ENCODE data around the gene AP4M1.
"Not testable (repeated sequence)": the region's sequence is repeated elsewhere in the genome, so short reads cannot be mapped to it uniquely, and the experiment has no call there.

AP4M1 gene

GRCh38 chr7:100109521-100110163, 8.2 kb downstream of the AP4M1 start:
- no peak for FAIRE-seq

DNA sequence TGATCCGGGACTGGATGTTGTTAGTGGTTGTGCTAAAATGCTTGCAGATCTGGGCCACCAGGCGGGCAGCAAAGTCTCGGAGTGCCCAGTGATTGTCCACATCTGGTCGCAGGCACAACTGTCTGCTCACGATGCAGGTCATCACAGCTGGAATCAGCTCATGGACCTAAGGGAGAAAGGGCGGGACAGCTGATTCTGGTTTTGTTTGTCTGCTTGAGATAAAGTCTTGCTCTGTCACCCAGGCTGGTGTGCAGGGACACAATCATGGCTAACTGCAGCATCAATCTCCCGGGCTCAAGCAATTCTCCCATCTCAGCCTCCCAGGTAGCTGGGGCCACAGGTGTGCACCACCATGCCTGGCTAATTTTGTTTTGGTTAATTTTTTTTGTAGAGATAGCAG, 9.7 kb downstream of the AP4M1 start:
- FAIRE-seq, result no peak

GRCh38 chr7:100111914-100112313, 10.5 kb downstream of the AP4M1 start:
- no peak for FAIRE-seq

- FAIRE-seq, result no peak
Observed at GRCh38 chr7:100115026-100115425, 13.6 kb downstream of the AP4M1 start.

DNA sequence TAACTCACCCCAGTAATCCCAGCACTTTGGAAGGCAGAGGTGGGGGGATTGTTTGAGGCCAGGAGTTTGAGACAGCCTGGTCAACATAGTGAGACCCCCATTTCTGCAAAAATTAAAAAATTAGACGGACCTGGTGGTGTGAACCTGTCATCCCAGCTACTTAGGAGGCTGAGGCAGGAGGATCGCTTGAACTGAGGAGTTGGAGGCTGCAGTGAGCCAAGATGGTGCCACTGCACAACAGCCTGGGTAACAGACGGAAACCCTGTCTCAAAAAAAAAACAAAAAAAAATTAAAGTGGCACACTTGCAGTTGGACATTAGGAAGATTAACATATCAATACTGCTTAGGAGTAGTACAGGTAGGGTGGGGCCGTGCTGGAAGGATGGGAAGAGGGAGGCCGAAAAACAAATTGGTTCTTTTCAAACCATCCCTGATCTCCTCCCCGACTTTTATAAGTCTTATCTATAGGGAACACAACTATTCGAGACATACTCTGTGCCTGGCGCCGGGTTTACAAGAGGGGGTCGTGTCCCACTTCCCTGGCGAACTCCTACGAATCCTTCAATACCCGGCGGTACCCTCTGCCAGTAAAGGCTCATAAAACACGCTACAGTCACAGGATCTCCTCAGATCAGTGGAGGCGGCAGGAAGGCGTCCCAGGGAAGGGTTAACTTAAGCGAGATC, 17.1 kb downstream of the AP4M1 start:
- no peak for FAIRE-seq

DNA sequence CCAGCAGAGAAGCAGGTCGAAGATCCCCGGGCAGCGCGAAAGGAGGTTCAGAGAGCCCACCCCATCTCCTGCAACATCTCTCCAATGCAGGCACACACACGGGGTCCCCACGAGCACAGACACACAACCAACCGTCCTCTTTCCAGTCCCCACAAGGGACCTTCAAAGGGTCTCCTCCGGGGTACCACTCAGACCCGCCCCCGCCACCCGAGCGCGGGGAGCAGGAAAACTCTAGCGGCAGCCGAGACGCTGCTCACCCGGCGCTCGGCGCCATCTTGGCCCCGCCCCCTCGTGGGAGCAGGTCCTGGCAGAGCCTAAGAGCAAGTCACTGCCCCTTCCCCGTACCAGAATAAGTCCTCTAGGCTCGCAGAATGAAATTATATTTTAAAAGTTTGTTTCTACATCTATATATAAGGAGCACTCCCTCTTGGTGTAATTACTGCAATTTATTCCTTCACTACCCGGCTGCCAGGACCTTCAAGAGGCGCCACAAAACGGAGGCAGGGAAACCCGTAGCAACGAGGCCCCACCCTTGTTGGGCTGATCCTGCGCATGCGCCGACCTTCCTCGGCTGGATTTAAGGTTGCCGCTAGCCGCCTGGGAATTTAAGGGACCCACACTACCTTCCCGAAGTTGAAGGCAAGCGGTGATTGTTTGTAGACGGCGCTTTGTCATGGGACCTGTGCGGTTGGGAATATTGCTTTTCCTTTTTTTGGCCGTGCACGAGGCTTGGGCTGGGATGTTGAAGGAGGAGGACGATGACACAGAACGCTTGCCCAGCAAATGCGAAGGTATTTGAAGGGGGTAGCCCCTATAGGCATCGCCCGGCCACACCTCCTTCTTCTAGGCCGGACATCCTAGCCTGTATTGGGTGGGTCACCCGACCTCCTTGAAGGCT, 17.9 kb downstream of the AP4M1 start, which contains the start of the genes CNPY4 and TAF6:
Gene CNPY4, plus strand, starts transcription at position 563 of the 898 bp plus-strand sequence. Its CDS starts 111 bp downstream, at position 674.
Gene TAF6, minus strand, starts transcription at position 287 of the 898 bp plus-strand sequence. CDS start 5,149 bp downstream, outside the sequence.
- no peak for FAIRE-seq

DNA sequence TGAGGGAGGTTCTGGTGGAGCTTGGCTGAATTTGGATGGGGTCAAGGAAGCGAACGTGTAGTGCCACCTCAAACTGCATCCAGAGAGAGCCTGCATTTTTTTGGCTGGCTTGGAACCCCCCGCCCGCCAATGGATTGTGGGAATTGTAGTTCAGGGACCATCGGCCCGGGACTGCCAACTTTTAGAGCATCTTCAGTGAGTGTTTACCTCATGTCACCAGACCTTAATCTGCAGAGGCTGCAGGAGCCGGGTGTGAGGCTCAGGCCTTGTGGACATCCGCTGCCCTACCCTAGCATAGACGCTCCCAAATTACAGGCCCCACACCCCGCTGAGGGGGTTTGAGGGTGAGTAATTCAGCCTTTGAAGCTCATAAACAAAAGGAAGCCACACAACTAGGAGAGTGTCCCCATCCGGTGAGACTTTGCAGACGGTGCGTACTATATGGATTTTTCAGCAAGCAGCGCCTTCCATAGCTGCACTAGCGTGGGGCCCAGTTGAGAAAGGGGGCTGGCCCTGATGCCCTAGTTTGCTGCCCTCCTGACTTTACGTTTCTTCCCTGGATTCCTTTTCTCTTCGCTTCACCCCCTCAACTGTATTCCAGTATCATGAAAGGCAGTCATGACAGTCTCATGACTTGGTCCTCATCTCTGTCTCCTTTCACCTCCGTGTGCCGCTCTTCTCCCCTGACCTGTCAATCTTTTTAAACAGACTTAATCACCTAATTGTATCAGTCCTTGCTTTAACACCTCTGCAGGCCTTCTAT, 18.7 kb downstream of the AP4M1 start:
- FAIRE-seq, result no peak

DNA sequence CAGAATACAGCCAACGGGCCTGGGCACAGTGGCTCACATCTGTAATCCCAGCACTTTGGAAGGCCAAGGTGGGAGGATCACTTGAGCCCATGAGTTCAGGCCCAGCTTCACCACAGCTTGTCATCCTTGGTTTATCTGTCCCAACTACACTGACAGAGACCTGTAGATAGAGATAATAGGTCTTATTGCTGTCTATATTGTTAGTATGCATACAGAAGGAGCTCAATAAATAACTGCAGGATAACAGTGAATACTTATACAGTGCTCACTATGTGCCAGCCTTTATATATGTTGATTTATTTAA, 19.2 kb downstream of the AP4M1 start:
- FAIRE-seq, result no peak

GRCh38 chr7:100122067-100122466, 20.6 kb downstream of the AP4M1 start:
- FAIRE-seq, result no peak

DNA sequence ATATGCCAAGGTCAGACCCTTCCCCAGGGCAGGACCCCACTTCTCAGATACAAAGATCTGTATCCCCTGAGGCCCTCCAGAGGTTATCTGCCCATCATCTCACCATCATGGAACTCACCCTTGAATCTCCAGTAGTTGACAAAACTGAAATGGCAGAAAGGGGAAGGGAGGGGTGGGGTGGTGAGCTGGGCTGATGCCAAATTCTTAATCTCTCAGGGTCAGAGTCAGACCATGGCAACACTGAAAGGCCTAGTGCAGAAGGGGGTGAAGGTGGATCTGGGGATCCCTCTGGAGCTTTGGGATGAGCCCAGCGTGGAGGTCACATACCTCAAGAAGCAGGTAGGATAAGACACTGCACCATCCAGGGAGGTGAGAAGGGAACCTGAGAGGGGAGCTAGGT, 21.1 kb downstream of the AP4M1 start:
- no peak for FAIRE-seq

GRCh38 chr7:100124301-100125230, 23.1 kb downstream of the AP4M1 start:
- no peak for FAIRE-seq

- no peak for FAIRE-seq
Observed at GRCh38 chr7:100126239-100126930, 24.9 kb downstream of the AP4M1 start.

DNA sequence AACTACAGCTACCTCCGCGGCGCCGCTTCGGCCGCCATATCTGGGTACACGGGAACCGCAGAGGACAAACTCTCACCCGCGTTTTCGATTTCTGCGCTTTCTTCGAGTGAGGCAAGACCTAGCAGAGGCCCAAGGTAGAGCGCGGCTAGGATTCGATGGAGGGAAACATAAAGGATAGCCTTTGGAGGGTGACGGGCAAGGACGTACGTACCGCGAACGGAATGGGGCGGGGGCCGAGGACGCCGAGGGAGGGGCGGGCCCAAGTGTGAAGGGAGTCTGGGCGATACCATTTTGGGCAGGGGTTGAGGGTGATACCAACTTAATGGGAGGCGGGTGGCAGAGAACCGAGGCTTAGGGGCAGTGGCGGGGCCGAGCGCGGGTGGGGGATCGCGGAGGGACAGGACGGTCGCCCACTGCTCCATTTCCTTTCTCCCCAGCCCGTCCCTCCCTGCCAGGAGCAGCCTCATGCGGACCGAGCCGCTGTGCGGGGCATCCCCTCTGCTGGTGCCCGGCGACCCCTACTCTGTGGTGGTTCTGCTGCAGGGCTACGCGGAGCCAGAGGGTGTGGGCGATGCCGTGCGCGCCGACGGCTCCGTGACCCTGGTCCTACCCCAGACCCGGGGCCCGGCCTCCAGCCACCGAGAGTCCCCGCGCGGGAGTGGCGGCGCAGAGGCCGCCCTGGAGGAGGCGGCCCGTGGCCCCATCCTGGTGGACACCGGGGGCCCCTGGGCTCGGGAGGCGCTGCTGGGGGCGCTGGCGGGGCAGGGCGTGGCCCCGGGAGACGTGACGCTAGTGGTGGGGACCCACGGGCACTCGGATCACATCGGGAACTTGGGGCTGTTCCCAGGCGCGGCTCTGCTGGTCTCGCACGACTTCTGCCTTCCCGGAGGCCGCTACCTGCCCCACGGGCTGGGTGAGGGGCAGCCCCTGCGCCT, 25.8 kb downstream of the AP4M1 start, which contains the start of gene MBLAC1:
Gene MBLAC1, plus strand, starts transcription at position 37 of the 935 bp plus-strand sequence. Its CDS starts 429 bp downstream, at position 466.
- FAIRE-seq, result no peak

GRCh38 chr7:100127866-100128636, 26.6 kb downstream of the AP4M1 start:
- FAIRE-seq, result no peak

DNA sequence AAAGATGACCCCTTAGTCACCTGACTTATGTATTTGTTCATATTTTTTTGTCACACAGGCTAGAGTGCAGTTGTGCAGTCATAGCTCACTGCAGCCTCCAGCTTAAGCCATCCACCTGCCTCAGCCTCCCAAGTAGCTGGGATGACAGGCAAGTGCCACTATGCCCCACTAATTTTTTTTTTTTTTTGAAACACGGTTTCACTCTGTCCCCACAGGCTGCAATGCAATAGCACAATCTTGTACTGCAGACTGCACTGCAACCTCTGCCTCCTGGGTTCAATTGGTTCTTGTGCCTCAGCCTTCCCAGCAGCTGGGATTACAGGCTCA, 27.2 kb downstream of the AP4M1 start:
- FAIRE-seq, result no peak

GRCh38 chr7:100130220-100130607, 28.8 kb downstream of the AP4M1 start:
- not testable (repeated sequence) for FAIRE-seq

- FAIRE-seq, result no peak
Observed at GRCh38 chr7:100130608-100131453, 29.4 kb downstream of the AP4M1 start.

DNA sequence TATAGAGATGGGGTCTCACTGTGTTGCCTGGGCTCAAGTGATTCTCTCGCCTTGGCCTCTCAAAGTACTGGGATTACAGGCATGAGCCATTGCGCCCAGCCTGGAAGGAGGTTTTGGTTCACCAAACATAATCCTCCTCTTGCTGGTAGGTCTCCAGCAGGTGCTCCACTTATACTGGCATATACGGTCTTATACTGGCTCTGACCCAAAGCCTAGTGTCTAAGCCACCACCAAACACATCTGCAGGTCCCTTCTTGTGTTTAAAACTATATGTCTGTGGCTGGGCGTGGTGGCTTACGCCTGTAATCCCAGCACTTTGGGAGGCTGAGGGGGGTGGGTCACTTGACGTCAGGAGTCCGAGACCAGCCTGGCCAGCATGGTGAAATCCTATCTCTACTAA, 30.7 kb downstream of the AP4M1 start:
- no peak for FAIRE-seq

All from islet of Langerhans (tissue), 1 donor.